GM12878 (cell line): Measurements from ENCODE around the gene GRIA4. TPM values are rescaled to one million over a fixed set of nuclear protein-coding genes. Genes with fewer than 3 reads are reported as not detected.

Source experiments
- ATAC-seq: fragments of 200-7000 bp; cut with Tn5 transposase; 3 replicates; pipeline ENCODE4 v1.9.1; 2020; ENCODE audit warnings: mild to moderate bottlenecking, moderate library complexity
- BruUV-seq: library from RNA; stranded (reverse); fragments of 400-500 nt; replicated peaks from 2 replicates; lab custom pipeline; 2021; lab: Mats Ljungman, UMichigan
- CTCF ChIA-PET: fragments of 300-600 bp; sonication (Branson Sonifier 250); formaldehyde crosslinking; extraction: SDS; loops from one replicate; lab custom pipeline; 2021; ENCODE audit warnings: inconsistent platforms; lab: Yijun Ruan, JAX
- POLR2A ChIA-PET: fragments of 350-600 bp; formaldehyde crosslinking; extraction: SDS; loops from one replicate; lab custom pipeline; 2021; ENCODE audit warnings: inconsistent platforms; lab: Charles Lee
- RAD21 ChIA-PET: fragments of 300-600 bp; sonication (Branson Sonifier 250); formaldehyde crosslinking; loops from one replicate; lab custom pipeline; 2023; ENCODE audit warnings: antibody characterized with exemption; ENCODE audit not compliant: unreplicated experiment; lab: Charles Lee
- SMC1A ChIA-PET: fragments of 300-600 bp; sonication (Branson Sonifier 250); formaldehyde crosslinking; loops from one replicate; lab custom pipeline; 2023; ENCODE audit not compliant: unreplicated experiment, uncharacterized antibody; lab: Charles Lee
- DNase-seq: peaks from one replicate; pipeline ENCODE4 v3.0.0-alpha.2; 2011; ENCODE audit warnings: low read depth, low spot score
- FAIRE-seq: peaks from 3 replicates; lab custom pipeline; 2011; peaks lifted over from hg19 to GRCh38; lab: Jason Lieb, UNC
- H2AFZ ChIP-seq: 2 replicates; pipeline ENCODE4 v1.6.0; 2011; ENCODE audit warnings: low read depth, low read length, control low read depth; ENCODE audit not compliant: control insufficient read depth
- H3K27ac ChIP-seq: 2 replicates; pipeline ENCODE4 v1.5.1; 2011; ENCODE audit warnings: control low read depth; ENCODE audit not compliant: control insufficient read depth, insufficient read depth
- H3K27me3 ChIP-seq, 2 experiments: replicated peaks in 1 of 2; 2 replicates each; pipeline versions ENCODE4 v1.6.0 to v1.6.1; 2011; ENCODE audit warnings: low read length in 1 of 2; ENCODE audit not compliant: control insufficient read depth in 2 of 2, insufficient read depth in 2 of 2
- H3K36me3 ChIP-seq, 2 experiments: 2 replicates each; pipeline ENCODE4 v1.5.1; 2011; ENCODE audit warnings: low read length in 1 of 2; ENCODE audit not compliant: control insufficient read depth in 2 of 2, insufficient read depth in 2 of 2
- H3K4me1 ChIP-seq: 2 replicates; pipeline ENCODE4 v1.6.1; 2011; ENCODE audit warnings: mild to moderate bottlenecking, low read length, moderate library complexity, mixed read lengths; ENCODE audit not compliant: control insufficient read depth, insufficient read depth
- H3K4me2 ChIP-seq: 2 replicates; pipeline ENCODE4 v1.6.0; 2011; ENCODE audit warnings: control low read depth; ENCODE audit not compliant: control insufficient read depth, insufficient read depth
- H3K4me3 ChIP-seq: fragments of 200-600 bp; sonication (generic); 2 replicates; pipeline ENCODE4 v1.5.1; 2016
- H3K79me2 ChIP-seq: 2 replicates; pipeline ENCODE4 v1.6.0; 2011; ENCODE audit warnings: low read length; ENCODE audit not compliant: control insufficient read depth, insufficient read depth
- H3K9ac ChIP-seq: 2 replicates; pipeline ENCODE4 v1.8.0; 2011; ENCODE audit warnings: low read length, control low read depth, mixed read lengths; ENCODE audit not compliant: control insufficient read depth, insufficient read depth
- H3K9me3 ChIP-seq: replicated peaks from 3 replicates; pipeline ENCODE4 v1.5.1; 2011; ENCODE audit warnings: mild to moderate bottlenecking, low read length; ENCODE audit not compliant: control insufficient read depth, insufficient read depth
- H4K20me1 ChIP-seq: 2 replicates; pipeline ENCODE4 v1.6.0; 2011; ENCODE audit not compliant: control insufficient read depth, insufficient read depth
- ATF3 ChIP-seq: IDR thresholded peaks from 2 replicates; pipeline ENCODE4 v1.6.1; 2011; ENCODE audit warnings: low read depth, mild to moderate bottlenecking, low read length, moderate library complexity, borderline replicate concordance; ENCODE audit errors: extremely low read depth
- CBX3 ChIP-seq: fragments of 200-600 bp; sonication (generic); IDR thresholded peaks from 2 replicates; pipeline ENCODE4 v1.6.1; 2016; ENCODE audit warnings: low read depth, borderline replicate concordance
- CTCF ChIP-seq, 3 experiments: IDR thresholded peaks in 2 of 3; conservative IDR thresholded peaks in 1 of 3; 2 replicates each; pipeline ENCODE4 v1.5.1; 2011; ENCODE audit warnings: low read depth in 3 of 3, low read length in 3 of 3, mild to moderate bottlenecking in 3 of 3, control low read depth in 2 of 3, moderate library complexity in 2 of 3, inconsistent platforms in 1 of 3, mixed read lengths in 1 of 3; ENCODE audit not compliant: control insufficient read depth in 2 of 3, insufficient read depth in 1 of 3; ENCODE audit errors: extremely low read depth in 1 of 3
- E2F4 ChIP-seq: IDR thresholded peaks from 2 replicates; pipeline ENCODE4 v1.6.1; 2012; ENCODE audit warnings: low read depth, low read length, improper control_type of control experiment
- EZH2 ChIP-seq: IDR thresholded peaks from 2 replicates; pipeline ENCODE4 v1.6.1; 2012; ENCODE audit warnings: low read depth, mild to moderate bottlenecking, control low read depth, inconsistent platforms, low read length, borderline replicate concordance; ENCODE audit not compliant: control insufficient read depth
- FOXM1 ChIP-seq: IDR thresholded peaks from 2 replicates; pipeline ENCODE4 v1.6.1; 2012; ENCODE audit warnings: low read depth, mild to moderate bottlenecking, inconsistent platforms, low read length, moderate library complexity
- HDGF ChIP-seq: fragments of 450-650 bp; IDR thresholded peaks from 2 replicates; pipeline ENCODE4 v1.6.1; 2016; ENCODE audit warnings: antibody characterized with exemption
- IRF5 ChIP-seq: fragments of 450-650 bp; IDR thresholded peaks from 2 replicates; pipeline ENCODE4 v1.6.1; 2017; ENCODE audit warnings: borderline replicate concordance
- KDM1A ChIP-seq: fragments of 200-600 bp; sonication (generic); IDR thresholded peaks from 2 replicates; pipeline ENCODE4 v1.6.1; 2016; ENCODE audit warnings: borderline replicate concordance
- MEF2B ChIP-seq: fragments of 450-650 bp; IDR thresholded peaks from 2 replicates; pipeline ENCODE4 v1.6.1; 2018; ENCODE audit warnings: mild to moderate bottlenecking, moderate library complexity; ENCODE audit not compliant: partially characterized antibody, poor library complexity, severe bottlenecking
- MTA2 ChIP-seq: fragments of 450-650 bp; IDR thresholded peaks from 2 replicates; pipeline ENCODE4 v1.6.1; 2016; ENCODE audit warnings: low read depth, mild to moderate bottlenecking, moderate library complexity
- NFIC ChIP-seq: IDR thresholded peaks from 2 replicates; pipeline ENCODE4 v1.6.1; 2012; ENCODE audit warnings: low read depth, mild to moderate bottlenecking, inconsistent platforms, low read length, moderate library complexity
- NKRF ChIP-seq: fragments of 450-650 bp; conservative IDR thresholded peaks from 2 replicates; pipeline ENCODE4 v1.6.1; 2017; ENCODE audit warnings: mild to moderate bottlenecking, moderate library complexity
- RBBP5 ChIP-seq: fragments of 200-600 bp; sonication (generic); conservative IDR thresholded peaks from 2 replicates; pipeline ENCODE4 v1.6.1; 2016
- SIX5 ChIP-seq: IDR thresholded peaks from 2 replicates; pipeline ENCODE4 v1.6.1; 2011; ENCODE audit warnings: mild to moderate bottlenecking, low read depth, low read length, moderate library complexity; ENCODE audit not compliant: severe bottlenecking
- SRF ChIP-seq, 2 experiments: IDR thresholded peaks; 2 replicates each; pipeline ENCODE4 v1.6.1; 2011; ENCODE audit warnings: low read depth in 2 of 2, low read length in 2 of 2, mild to moderate bottlenecking in 1 of 2, moderate library complexity in 1 of 2
- TBL1XR1 ChIP-seq: IDR thresholded peaks from 2 replicates; pipeline ENCODE4 v1.6.1; 2012; ENCODE audit warnings: low read depth, low read length, improper control_type of control experiment
- ZNF622 ChIP-seq: fragments of 450-650 bp; IDR thresholded peaks from 2 replicates; pipeline ENCODE4 v1.6.1; 2017; ENCODE audit warnings: mild to moderate bottlenecking, inconsistent platforms
- ZSCAN29 ChIP-seq: fragments of 450-650 bp; IDR thresholded peaks from 2 replicates; pipeline ENCODE4 v1.6.1; 2017; ENCODE audit warnings: mild to moderate bottlenecking, moderate library complexity
- WGBS: methylation state at CpG from one replicate; pipeline ENCODE4 v1.1.6; 2016; ENCODE audit warnings: low lambda C conversion rate; ENCODE audit not compliant: insufficient replicate concordance, insufficient coverage; ENCODE audit errors: missing lambda C conversion rate; 5-methylcytosine and 5-hydroxymethylcytosine counted together
- in situ Hi-C: fragments of 300-500 bp; cut with MboI; formaldehyde crosslinking; loops from 9 replicates; pipeline ENCODE4 v1.14.3; 2018; ENCODE audit warnings: mixed read lengths
- intact Hi-C: fragments of 100-400 bp; cut with micrococcal nuclease; formaldehyde crosslinking; loops from one replicate; pipeline ENCODE4 v1.14.2; 2022; ENCODE audit not compliant: unreplicated experiment
- polyA plus RNA-seq, 11 experiments: library from polyadenylated mRNA; depleted of rRNA in 4 of 11; unstranded in 6 of 11; stranded (reverse) in 5 of 11; fragments of >200 nt; fragmentation: Nextera tagmentation in 4 of 11; fragmentation: Illumina TruSeq in 1 of 11; extraction: Ambion mirVana in 4 of 11; extraction: Trizol in 1 of 11; gene quantifications; 1 replicate in 1 of 11; 2 replicates in 10 of 11; pipeline versions ENCODE4 v1.2.1 to v1.2.3, GENCODE V29; 2011 to 2016; ENCODE audit warnings: inconsistent platforms in 2 of 11, missing spikeins in 2 of 11, low read depth in 1 of 11
- total RNA-seq, 4 experiments: library from RNA; depleted of rRNA in 3 of 4; stranded (reverse); fragments of >200 nt in 3 of 4; fragmentation: Illumina TruSeq in 1 of 4; extraction: Trizol in 1 of 4; gene quantifications; 2 replicates each; pipeline versions ENCODE4 v1.2.1 to v1.2.3, GENCODE V29; 2013 to 2021

Gene GRIA4
- total and polyA plus RNA-seq, 10 of the 15 experiments (the other 5 are each of a cell fraction or from before 2014, with no cell fraction given) = 0.04 TPM; not detected in 9

- Histone ChIP-seq H3K9ac (no peak overlapping the region), H3K36me3 (no peaks in the 10 kb centered on the region), H3K4me1 (no peaks in the 10 kb centered on the region), H3K27ac (no peak overlapping the region), H3K79me2 (no peaks in the 10 kb centered on the region), H3K4me3 (no peak overlapping the region), H3K4me2 (no peak overlapping the region), H3K27me3 (no peaks in the 10 kb centered on the region), H4K20me1 (no peaks in the 10 kb centered on the region), H2AFZ (no peak overlapping the region), H3K9me3 (no peaks in the 10 kb centered on the region)
- 31% methylated on average over 2 of the region's 2 CpGs for WGBS
- ChIA-PET RAD21 (no interaction called here), CTCF (no interaction called here), POLR2A (no interaction called here), SMC1A (interaction anchor here (0.8 kb wide), 1 partner anchor 365 kb away, joined by 3 read pairs; no protein-coding TSS in a partner anchor)
- intact Hi-C loops (no loop called here), in situ Hi-C loops (no loop called here)
- BruUV-seq = no TSS peak
- DNase-seq (no peak), ATAC-seq (no peak), FAIRE-seq (no peak)
- TF ChIP-seq FOXM1 (no peak), IRF5 (no peak), E2F4 (no peak), HDGF (no peak), SIX5 (no peak), ZSCAN29 (no peak), SRF (IDR thresholded peaks at IDR 0.05; ENCODE audit: low read depth in 2 of 2, low read length in 2 of 2) (no peak), NKRF (no peak), NFIC (no peak), MEF2B (no peak), ATF3 (no peak), CTCF (IDR thresholded peaks at IDR 0.05 in 2 of 3, conservative IDR thresholded peaks at IDR 0.05 in 1 of 3; ENCODE audit: control insufficient read depth in 2 of 3, extremely low read depth in 1 of 3, insufficient read depth in 1 of 3, low read depth in 3 of 3, low read length in 3 of 3) (no peak), RBBP5 (no peak), ZNF622 (no peak), KDM1A (no peak), TBL1XR1 (no peak), EZH2 (no peak), MTA2 (no peak), CBX3 (no peak)
Measured at GRCh38 chr11:105689631-105690030, 79.8 kb downstream of the GRIA4 start.
